Activated naive CD8-positive, alpha-beta T cell (primary cell): ENCODE results near the gene DYRK1A.

Source experiments
- H3K27ac Mint-ChIP-seq: one replicate; pipeline ENCODE4 v1.8.0; 2021; ENCODE audit warnings: mixed read lengths
- H3K27me3 Mint-ChIP-seq: one replicate; pipeline ENCODE4 v1.8.0; 2021; ENCODE audit warnings: mixed read lengths
- H3K36me3 Mint-ChIP-seq: one replicate; pipeline ENCODE4 v1.8.0; 2021; ENCODE audit warnings: mixed read lengths
- H3K4me1 Mint-ChIP-seq: one replicate; pipeline ENCODE4 v1.8.0; 2021; ENCODE audit warnings: low read depth, mixed read lengths
- H3K4me3 Mint-ChIP-seq: one replicate; pipeline ENCODE4 v1.8.0; 2021; ENCODE audit warnings: mild to moderate bottlenecking, mixed read lengths
- H3K9me3 Mint-ChIP-seq: one replicate; pipeline ENCODE4 v1.8.0; 2021; ENCODE audit warnings: low read depth, mixed read lengths

DYRK1A gene

GRCh38 chr21:37550157-37550556 is 183.6 kb downstream of the DYRK1A start:
- H3K36me3 Mint-ChIP-seq = peaks cover 3% of the 10 kb centered on the region
- no peaks in the 10 kb centered on the region for H3K9me3 Mint-ChIP-seq
- peaks cover 17% of the 10 kb centered on the region for H3K27me3 Mint-ChIP-seq
- H3K4me3 Mint-ChIP-seq = no peak overlapping the region
- H3K27ac Mint-ChIP-seq = no peak overlapping the region
- H3K4me1 Mint-ChIP-seq = peaks cover 15% of the 10 kb centered on the region

DNA sequence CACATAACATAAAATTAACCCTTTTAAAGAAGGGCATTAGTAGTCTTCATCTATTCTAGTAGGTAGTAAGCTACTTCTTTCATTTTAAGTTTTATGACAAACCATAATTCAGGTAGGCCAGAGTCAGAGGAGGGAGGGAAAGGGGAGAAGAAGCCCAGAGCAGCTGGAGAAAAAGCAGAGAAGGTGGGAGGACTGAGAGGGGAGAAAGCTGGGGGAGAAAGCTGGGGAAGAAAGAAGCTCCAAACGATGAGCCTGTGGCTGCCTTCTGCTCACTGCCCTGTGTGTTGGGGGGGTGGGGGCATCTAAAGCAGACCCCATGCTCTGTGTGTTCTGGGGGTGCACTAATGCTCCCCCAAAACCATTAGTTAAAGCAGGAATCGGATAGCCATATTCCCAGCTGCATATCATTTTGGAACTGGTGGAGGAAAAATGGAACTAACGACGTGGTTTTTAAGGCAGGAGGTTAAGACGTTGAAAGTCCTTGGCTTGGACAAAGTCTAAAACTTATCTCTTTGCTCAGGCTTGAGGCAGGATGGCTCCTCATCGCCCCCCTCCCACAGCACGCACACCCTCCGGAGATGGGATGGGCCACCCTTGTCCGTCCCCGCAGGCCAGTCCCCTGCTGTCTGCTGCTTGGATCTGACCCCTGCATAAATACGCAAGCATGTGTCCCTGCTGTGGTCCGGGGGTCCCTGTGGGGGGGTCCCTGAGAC is 184.2 kb downstream of the DYRK1A start:
- H3K27ac Mint-ChIP-seq = no peak overlapping the region
- no peaks in the 10 kb centered on the region for H3K9me3 Mint-ChIP-seq
- peaks cover 3% of the 10 kb centered on the region for H3K36me3 Mint-ChIP-seq
- H3K27me3 Mint-ChIP-seq = peaks cover 17% of the 10 kb centered on the region
- H3K4me3 Mint-ChIP-seq = no peak overlapping the region
- peaks cover 15% of the 10 kb centered on the region for H3K4me1 Mint-ChIP-seq

- H3K4me1 Mint-ChIP-seq = peaks cover 15% of the 10 kb centered on the region
- H3K36me3 Mint-ChIP-seq = peaks cover 3% of the 10 kb centered on the region
- no peaks in the 10 kb centered on the region for H3K9me3 Mint-ChIP-seq
- no peak overlapping the region for H3K4me3 Mint-ChIP-seq
- peaks cover 17% of the 10 kb centered on the region for H3K27me3 Mint-ChIP-seq
- no peak overlapping the region for H3K27ac Mint-ChIP-seq
These were observed 184.9 kb downstream of the DYRK1A start for GRCh38 chr21:37551331-37551992.

DNA sequence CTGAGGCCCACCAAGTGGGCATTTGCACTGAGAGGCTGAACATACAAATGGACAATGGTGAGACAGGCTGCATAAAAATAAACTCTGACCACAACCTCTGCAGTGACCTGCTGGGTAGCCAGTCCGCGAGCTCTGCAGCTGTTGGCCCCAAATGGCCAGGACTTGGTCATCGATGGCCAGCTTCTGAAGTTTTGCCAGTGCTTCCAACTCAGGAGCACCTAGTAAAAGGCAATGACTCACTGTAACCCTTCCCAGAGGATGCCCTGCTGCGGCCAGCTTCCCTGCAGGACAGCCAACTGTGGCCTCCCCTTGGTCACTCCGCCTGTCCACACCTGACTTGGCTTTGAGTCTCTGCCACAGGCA is 185.4 kb downstream of the DYRK1A start:
- peaks cover 3% of the 10 kb centered on the region for H3K36me3 Mint-ChIP-seq
- peaks cover 12% of the 10 kb centered on the region for H3K4me1 Mint-ChIP-seq
- peaks cover 15% of the 10 kb centered on the region for H3K27me3 Mint-ChIP-seq
- H3K4me3 Mint-ChIP-seq = no peak overlapping the region
- no peaks in the 10 kb centered on the region for H3K9me3 Mint-ChIP-seq
- H3K27ac Mint-ChIP-seq = no peak overlapping the region

DNA sequence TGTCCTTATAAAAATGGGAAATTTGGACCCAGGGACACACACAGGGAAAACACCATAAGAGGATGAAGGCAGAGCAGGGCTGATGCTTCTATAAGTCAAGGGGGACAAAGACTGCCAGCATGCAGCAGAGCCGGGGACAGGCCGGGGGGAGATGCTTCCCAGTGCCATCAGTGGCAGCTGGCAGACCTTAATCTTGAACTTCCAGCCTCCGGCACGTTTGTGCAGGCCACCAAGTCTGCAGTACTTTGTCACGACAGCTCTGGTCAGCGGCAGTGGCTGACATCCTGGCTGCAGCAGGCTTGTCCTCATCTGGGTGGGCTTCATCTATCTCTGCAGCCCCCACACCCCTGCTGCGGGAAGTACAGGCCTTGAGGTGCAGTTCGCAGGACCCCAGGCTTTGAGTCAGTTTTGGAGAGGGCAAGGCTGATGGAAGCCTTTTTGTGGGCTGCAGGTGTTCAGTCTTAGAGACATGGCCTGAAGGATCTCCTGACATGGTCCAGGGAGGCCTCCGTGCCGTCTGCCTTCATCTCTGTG is 186.0 kb downstream of the DYRK1A start:
- Mint-ChIP-seq H3K4me3 (no peak overlapping the region), H3K4me1 (peaks cover 7% of the 10 kb centered on the region), H3K27me3 (peaks cover 15% of the 10 kb centered on the region), H3K9me3 (no peaks in the 10 kb centered on the region), H3K36me3 (peaks cover 3% of the 10 kb centered on the region), H3K27ac (no peak overlapping the region)

DNA sequence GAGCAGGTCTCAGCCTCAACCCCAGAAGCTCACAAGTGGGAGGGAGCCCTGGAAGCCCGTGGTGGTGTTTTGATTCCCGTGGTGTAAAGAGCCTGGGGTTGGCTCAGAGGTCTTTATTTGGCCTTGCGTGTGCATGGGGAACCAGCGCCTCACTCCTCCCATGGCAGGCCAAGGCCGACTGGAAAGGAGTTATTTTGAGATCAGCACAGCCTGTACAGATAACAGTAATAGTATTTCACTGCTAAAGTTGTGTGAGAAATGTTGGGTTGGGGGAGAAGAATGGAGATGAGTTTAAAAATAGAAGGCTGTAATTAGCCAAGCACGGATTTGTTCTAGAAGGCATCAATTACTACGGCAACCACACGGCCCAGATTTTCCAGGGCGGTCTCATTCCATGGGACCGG is 186.5 kb downstream of the DYRK1A start:
- Mint-ChIP-seq H3K9me3 (no peaks in the 10 kb centered on the region), H3K4me3 (no peak overlapping the region), H3K27me3 (peaks cover 15% of the 10 kb centered on the region), H3K36me3 (peaks cover 3% of the 10 kb centered on the region), H3K27ac (no peak overlapping the region), H3K4me1 (peaks cover 3% of the 10 kb centered on the region)

GRCh38 chr21:37554661-37555379 is 188.2 kb downstream of the DYRK1A start:
- Mint-ChIP-seq H3K4me3 (no peak overlapping the region), H3K27me3 (peaks cover 11% of the 10 kb centered on the region), H3K4me1 (no peaks in the 10 kb centered on the region), H3K36me3 (peaks cover 3% of the 10 kb centered on the region), H3K27ac (no peak overlapping the region), H3K9me3 (peaks cover 6% of the 10 kb centered on the region)

DNA sequence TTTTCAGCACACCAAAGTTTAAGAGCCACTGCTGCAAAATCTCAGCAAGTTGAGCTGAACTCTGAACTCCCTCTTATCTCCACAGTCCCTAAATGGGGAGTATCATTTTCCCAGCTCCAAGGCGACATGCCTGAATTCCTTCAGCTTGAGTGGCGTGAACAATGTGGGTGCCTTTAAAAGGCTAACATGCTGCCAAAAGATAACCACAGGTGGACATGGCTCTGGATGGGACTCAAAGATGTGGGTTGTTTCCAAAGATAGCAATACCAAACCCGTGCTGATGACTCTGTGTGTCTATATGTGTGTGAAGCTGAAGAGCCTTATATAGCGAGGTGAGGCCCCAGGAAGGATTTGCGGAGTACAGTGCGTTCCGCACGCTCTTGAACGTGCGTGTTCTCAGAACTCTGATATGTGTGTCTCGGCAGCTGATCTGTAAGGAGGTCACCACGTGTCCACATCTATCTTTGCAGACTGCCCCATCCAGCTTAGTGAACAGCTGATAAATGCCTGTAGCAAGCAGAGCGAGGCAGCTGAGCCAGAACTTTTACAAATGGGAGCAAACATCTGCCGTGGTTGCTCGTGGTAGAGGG is 189.2 kb downstream of the DYRK1A start:
- H3K27me3 Mint-ChIP-seq = peaks cover 8% of the 10 kb centered on the region
- H3K4me3 Mint-ChIP-seq = no peak overlapping the region
- H3K4me1 Mint-ChIP-seq = no peaks in the 10 kb centered on the region
- H3K9me3 Mint-ChIP-seq = peaks cover 6% of the 10 kb centered on the region
- H3K36me3 Mint-ChIP-seq = no peaks in the 10 kb centered on the region
- H3K27ac Mint-ChIP-seq = no peak overlapping the region

- Mint-ChIP-seq H3K9me3 (peaks cover 6% of the 10 kb centered on the region), H3K36me3 (no peaks in the 10 kb centered on the region), H3K27ac (no peak overlapping the region), H3K27me3 (peaks cover 8% of the 10 kb centered on the region), H3K4me1 (no peaks in the 10 kb centered on the region), H3K4me3 (no peak overlapping the region)
These were observed 190.8 kb downstream of the DYRK1A start for GRCh38 chr21:37557261-37557950.

- peaks cover 6% of the 10 kb centered on the region for H3K27me3 Mint-ChIP-seq
- no peak overlapping the region for H3K4me3 Mint-ChIP-seq
- no peaks in the 10 kb centered on the region for H3K36me3 Mint-ChIP-seq
- H3K4me1 Mint-ChIP-seq = peaks cover 7% of the 10 kb centered on the region
- no peak overlapping the region for H3K27ac Mint-ChIP-seq
- H3K9me3 Mint-ChIP-seq = peaks cover 6% of the 10 kb centered on the region
These were observed 192.2 kb downstream of the DYRK1A start for GRCh38 chr21:37558676-37559211.

DNA sequence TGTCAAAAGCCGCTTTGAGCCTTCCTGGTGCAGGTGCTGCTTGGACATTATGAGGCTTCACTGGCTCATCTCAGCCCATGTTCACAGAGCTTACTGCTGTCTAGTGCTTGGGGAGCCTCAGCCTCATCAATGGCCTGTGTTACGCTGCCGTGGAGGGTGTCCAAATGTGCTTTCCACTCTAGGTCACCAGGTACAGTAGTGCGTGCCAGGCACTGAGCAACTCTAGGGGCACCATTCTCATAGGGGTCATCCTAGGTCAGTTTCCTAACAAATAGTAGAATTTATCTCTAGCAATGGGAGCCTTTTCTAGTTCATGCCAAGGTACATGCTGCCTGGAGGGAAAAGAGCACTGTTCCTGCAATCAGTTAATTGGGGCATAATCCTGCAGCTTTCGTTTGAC is 193.8 kb downstream of the DYRK1A start:
- H3K36me3 Mint-ChIP-seq = no peaks in the 10 kb centered on the region
- H3K4me1 Mint-ChIP-seq = peaks cover 19% of the 10 kb centered on the region
- H3K27me3 Mint-ChIP-seq = peaks cover 2% of the 10 kb centered on the region
- peaks cover 6% of the 10 kb centered on the region for H3K9me3 Mint-ChIP-seq
- H3K4me3 Mint-ChIP-seq = no peak overlapping the region
- H3K27ac Mint-ChIP-seq = no peak overlapping the region

GRCh38 chr21:37561506-37561905 is 194.9 kb downstream of the DYRK1A start:
- Mint-ChIP-seq H3K9me3 (peaks cover 6% of the 10 kb centered on the region), H3K36me3 (no peaks in the 10 kb centered on the region), H3K27me3 (no peaks in the 10 kb centered on the region), H3K4me1 (peaks cover 26% of the 10 kb centered on the region), H3K4me3 (no peak overlapping the region), H3K27ac (no peak overlapping the region)

DNA sequence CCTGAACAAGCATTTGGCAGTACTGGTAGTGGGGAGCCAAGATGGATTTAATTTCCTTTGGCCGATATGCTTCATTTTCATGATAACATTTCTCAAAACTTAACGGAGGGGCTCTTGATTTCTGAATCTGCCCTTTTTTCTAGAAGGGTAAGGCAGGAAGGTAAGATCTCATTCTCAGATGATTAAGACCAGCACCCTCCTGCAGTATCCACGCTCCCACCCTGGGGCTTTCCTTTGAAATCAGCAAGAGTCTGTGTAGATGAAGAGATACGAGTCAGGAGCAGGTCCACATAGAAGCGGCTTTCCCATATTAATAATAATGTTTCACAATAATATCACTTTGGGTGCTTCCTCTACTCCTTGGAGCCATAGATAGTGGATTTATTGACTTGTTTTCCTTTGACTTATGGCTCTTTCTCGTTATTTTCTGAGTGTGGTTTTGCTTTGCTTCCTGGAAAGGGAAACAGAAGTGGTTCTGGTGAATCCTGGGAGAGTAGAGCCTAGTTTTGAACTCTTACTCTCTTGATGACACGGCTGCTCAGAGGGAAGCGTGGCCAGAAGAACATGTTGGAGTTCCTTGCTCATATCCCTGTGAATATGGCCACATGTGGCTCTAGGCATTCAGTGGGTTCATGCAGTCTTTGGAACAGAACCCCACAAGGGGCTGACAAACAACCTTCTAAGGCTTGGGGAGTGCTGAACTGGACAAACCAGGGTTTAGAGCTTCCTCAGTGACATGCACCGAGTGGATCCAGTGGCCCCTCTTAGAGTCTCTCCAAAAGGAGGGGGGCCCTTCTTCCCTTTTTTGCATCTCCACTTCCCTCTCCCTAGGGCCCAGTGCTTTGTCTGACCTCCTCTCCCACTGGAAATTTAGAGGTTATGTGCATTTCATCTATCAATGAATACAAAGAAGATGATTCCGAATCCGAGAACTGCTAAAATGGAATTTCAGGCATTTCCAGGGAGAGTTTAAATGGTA is 195.7 kb downstream of the DYRK1A start:
- H3K27ac Mint-ChIP-seq = peak overlapping the region; percentile 89
- H3K9me3 Mint-ChIP-seq = peaks cover 6% of the 10 kb centered on the region
- H3K36me3 Mint-ChIP-seq = no peaks in the 10 kb centered on the region
- H3K4me1 Mint-ChIP-seq = peaks cover 26% of the 10 kb centered on the region
- peak overlapping the region; percentile 95 for H3K4me3 Mint-ChIP-seq
- H3K27me3 Mint-ChIP-seq = no peaks in the 10 kb centered on the region
